ENCODE results near the gene CLEC14A. TPM values are rescaled to one million over a fixed set of nuclear protein-coding genes. Genes with fewer than 3 reads are reported as not detected.

CLEC14A gene
- total RNA-seq, 1 donor from 2014 or later: not detected

DNA sequence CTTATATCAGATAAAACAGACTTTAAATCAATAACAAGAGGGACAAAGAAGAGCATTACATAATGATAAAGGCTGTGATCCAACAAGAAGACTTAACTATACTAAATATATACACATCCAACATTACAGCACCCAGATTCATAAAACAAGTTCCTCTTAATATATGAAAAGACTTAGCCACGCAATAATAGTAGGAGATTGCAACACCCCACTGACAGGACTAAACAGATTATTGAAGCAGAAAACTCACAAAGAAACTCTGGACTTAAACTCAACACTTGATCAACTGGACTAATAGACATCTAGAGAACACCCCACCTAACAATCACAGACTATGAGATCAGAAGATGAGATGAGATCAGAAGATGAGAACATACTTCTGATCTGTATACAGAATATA, 5.7 kb upstream of the CLEC14A start:
- Histone ChIP-seq H3K9me3 (ENCODE audit: low read depth) (no peaks in the 10 kb centered on the region), H3K4me2 (no peak overlapping the region), H3K27me3 (peaks cover 45% of the 10 kb centered on the region), H3F3A (ENCODE audit: low read depth) (no peaks in the 10 kb centered on the region), H4K20me1 (ENCODE audit: low read depth) (no peaks in the 10 kb centered on the region), H2AFZ (replicated peaks) (no peak overlapping the region), H3K9ac (no peak overlapping the region), H3K4me3 (no peak overlapping the region), H3K36me3 (no peaks in the 10 kb centered on the region), H3K79me2 (ENCODE audit: low read depth) (no peaks in the 10 kb centered on the region), H3K4me1 (no peaks in the 10 kb centered on the region), H3K27ac (no peak overlapping the region)
- no peak overlapping the region for H3K27ac Mint-ChIP-seq
- H3K27me3 Mint-ChIP-seq (ENCODE audit: insufficient read depth, low read depth): peaks cover 2% of the 10 kb centered on the region
- H3K4me3 Mint-ChIP-seq: no peak overlapping the region
- no peaks in the 10 kb centered on the region for H3K4me1 Mint-ChIP-seq
- peaks cover 13% of the 10 kb centered on the region for H3K9me3 Mint-ChIP-seq
- no peak for DNase-seq (ENCODE audit: low spot score)
- TF ChIP-seq EZH2 (IDR thresholded peaks at IDR 0.05) (no peak), EZH2phosphoT487 (IDR thresholded peaks at IDR 0.05) (no peak)
- TF ChIP-seq, protein P1, sequence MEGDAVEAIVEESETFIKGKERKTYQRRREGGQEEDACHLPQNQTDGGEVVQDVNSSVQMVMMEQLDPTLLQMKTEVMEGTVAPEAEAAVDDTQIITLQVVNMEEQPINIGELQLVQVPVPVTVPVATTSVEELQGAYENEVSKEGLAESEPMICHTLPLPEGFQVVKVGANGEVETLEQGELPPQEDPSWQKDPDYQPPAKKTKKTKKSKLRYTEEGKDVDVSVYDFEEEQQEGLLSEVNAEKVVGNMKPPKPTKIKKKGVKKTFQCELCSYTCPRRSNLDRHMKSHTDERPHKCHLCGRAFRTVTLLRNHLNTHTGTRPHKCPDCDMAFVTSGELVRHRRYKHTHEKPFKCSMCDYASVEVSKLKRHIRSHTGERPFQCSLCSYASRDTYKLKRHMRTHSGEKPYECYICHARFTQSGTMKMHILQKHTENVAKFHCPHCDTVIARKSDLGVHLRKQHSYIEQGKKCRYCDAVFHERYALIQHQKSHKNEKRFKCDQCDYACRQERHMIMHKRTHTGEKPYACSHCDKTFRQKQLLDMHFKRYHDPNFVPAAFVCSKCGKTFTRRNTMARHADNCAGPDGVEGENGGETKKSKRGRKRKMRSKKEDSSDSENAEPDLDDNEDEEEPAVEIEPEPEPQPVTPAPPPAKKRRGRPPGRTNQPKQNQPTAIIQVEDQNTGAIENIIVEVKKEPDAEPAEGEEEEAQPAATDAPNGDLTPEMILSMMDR (IDR thresholded peaks at IDR 0.05): no peak
- no peaks in the 10 kb centered on the region for H3K36me3 Mint-ChIP-seq

DNA sequence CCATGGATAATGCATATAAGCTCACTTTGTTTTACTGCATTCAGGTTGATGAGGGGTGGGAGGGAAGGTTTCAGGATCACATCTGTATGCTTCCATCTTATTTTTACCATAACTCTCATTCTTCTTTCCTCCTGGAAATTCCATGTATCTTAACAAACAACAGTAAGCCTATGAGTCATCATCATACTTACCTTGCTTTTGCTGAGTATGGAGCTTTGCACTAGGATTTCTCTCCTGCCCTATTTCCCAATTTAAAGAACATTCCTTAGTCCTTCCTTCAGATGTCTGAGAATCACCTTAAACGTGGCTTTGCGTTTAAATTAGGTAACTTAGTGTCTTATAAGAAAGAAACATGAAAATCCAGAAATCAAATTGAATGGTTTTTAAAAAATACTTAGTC, 1.6 kb upstream of the CLEC14A start:
- H3K9ac ChIP-seq: no peak overlapping the region
- no peaks in the 10 kb centered on the region for H3K36me3 Mint-ChIP-seq
- H3K9me3 ChIP-seq (ENCODE audit: low read depth): no peaks in the 10 kb centered on the region
- no peak for DNase-seq (ENCODE audit: low spot score)
- peaks cover 6% of the 10 kb centered on the region for H3K9me3 Mint-ChIP-seq
- no peak overlapping the region for H3K4me3 Mint-ChIP-seq
- TF ChIP-seq, protein P1 (IDR thresholded peaks at IDR 0.05): no peak
- no peak for TF ChIP-seq EZH2 (IDR thresholded peaks at IDR 0.05)
- no peak for TF ChIP-seq EZH2phosphoT487 (IDR thresholded peaks at IDR 0.05)
- peaks cover 85% of the 10 kb centered on the region for H3K27me3 ChIP-seq
- H3F3A ChIP-seq (ENCODE audit: low read depth): no peaks in the 10 kb centered on the region
- H3K36me3 ChIP-seq: no peaks in the 10 kb centered on the region
- H3K4me2 ChIP-seq: no peak overlapping the region
- H3K79me2 ChIP-seq (ENCODE audit: low read depth): no peaks in the 10 kb centered on the region
- no peak overlapping the region for H3K27ac ChIP-seq
- H3K4me3 ChIP-seq: no peak overlapping the region
- no peaks in the 10 kb centered on the region for H4K20me1 ChIP-seq (ENCODE audit: low read depth)
- H3K4me1 Mint-ChIP-seq: no peaks in the 10 kb centered on the region
- peaks cover 22% of the 10 kb centered on the region for H3K27me3 Mint-ChIP-seq (ENCODE audit: insufficient read depth, low read depth)
- H2AFZ ChIP-seq (replicated peaks): no peak overlapping the region
- H3K4me1 ChIP-seq: no peaks in the 10 kb centered on the region
- no peak overlapping the region for H3K27ac Mint-ChIP-seq

DNA sequence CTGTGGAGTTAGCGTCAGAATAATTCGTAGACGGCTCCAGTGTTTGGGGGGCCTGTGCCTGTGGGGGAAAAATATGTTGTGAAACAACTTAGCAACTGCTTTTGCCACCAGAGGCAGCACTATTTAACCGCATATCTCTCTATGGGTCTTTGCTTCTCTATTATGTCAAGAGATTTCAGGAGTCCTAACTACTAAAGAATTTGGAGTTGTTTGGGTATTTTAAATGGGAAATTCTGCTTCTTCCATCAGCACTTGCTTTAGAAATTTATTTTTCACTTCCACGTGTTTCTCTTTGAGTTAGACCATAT, 594 bp upstream of the CLEC14A start:
- Histone ChIP-seq H2AFZ (replicated peaks) (peak overlapping the region; percentile 96), H3K9me3 (ENCODE audit: low read depth) (no peaks in the 10 kb centered on the region), H3K27ac (no peak overlapping the region), H3K27me3 (peaks cover 85% of the 10 kb centered on the region), H4K20me1 (ENCODE audit: low read depth) (no peaks in the 10 kb centered on the region), H3K4me2 (peak overlapping the region; percentile 84), H3K4me1 (no peaks in the 10 kb centered on the region), H3K36me3 (no peaks in the 10 kb centered on the region), H3K4me3 (peak overlapping the region; percentile 55), H3K9ac (no peak overlapping the region), H3K79me2 (ENCODE audit: low read depth) (no peaks in the 10 kb centered on the region), H3F3A (ENCODE audit: low read depth) (no peaks in the 10 kb centered on the region)
- DNase-seq (ENCODE audit: low spot score): peak; percentile 31
- peaks cover 22% of the 10 kb centered on the region for H3K27me3 Mint-ChIP-seq (ENCODE audit: insufficient read depth, low read depth)
- TF ChIP-seq, protein P1 (IDR thresholded peaks at IDR 0.05): peak; percentile 34
- no peak for TF ChIP-seq EZH2 (IDR thresholded peaks at IDR 0.05)
- no peak for TF ChIP-seq EZH2phosphoT487 (IDR thresholded peaks at IDR 0.05)
- no peaks in the 10 kb centered on the region for H3K9me3 Mint-ChIP-seq
- peak overlapping the region; percentile 72 for H3K4me3 Mint-ChIP-seq
- no peak overlapping the region for H3K27ac Mint-ChIP-seq
- H3K4me1 Mint-ChIP-seq: no peaks in the 10 kb centered on the region
- no peaks in the 10 kb centered on the region for H3K36me3 Mint-ChIP-seq

DNA sequence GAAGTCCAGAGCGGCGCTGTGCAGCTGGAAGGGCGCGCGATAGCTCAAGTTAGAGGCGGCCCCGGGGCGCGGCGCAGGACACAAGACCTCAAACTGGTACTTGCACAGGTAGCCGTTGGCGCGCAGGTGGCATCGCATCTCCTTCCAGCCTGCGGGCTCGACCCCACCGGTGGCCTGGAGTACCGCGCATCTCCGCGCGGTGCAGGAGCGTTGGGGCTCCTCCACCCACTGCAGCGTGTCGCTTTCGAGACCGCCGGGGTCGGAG, 553 bp downstream of the CLEC14A start:
- Histone ChIP-seq H3K4me3 (peak overlapping the region; percentile 55), H3K27ac (no peak overlapping the region), H3K27me3 (peaks cover 83% of the 10 kb centered on the region), H3K79me2 (ENCODE audit: low read depth) (no peaks in the 10 kb centered on the region), H3K4me2 (peak overlapping the region; percentile 84), H3K9ac (no peak overlapping the region), H3F3A (ENCODE audit: low read depth) (no peaks in the 10 kb centered on the region), H3K36me3 (no peaks in the 10 kb centered on the region), H4K20me1 (ENCODE audit: low read depth) (no peaks in the 10 kb centered on the region), H3K4me1 (no peaks in the 10 kb centered on the region), H2AFZ (replicated peaks) (peak overlapping the region; percentile 96), H3K9me3 (ENCODE audit: low read depth) (no peaks in the 10 kb centered on the region)
- Mint-ChIP-seq H3K4me3 (peak overlapping the region; percentile 69), H3K36me3 (no peaks in the 10 kb centered on the region), H3K9me3 (no peaks in the 10 kb centered on the region), H3K27me3 (ENCODE audit: insufficient read depth, low read depth) (peaks cover 21% of the 10 kb centered on the region), H3K4me1 (no peaks in the 10 kb centered on the region), H3K27ac (no peak overlapping the region)
- TF ChIP-seq EZH2phosphoT487 (IDR thresholded peaks at IDR 0.05): no peak
- TF ChIP-seq EZH2 (IDR thresholded peaks at IDR 0.05): peak; percentile 87
- TF ChIP-seq, protein P1 (IDR thresholded peaks at IDR 0.05): peak; percentile 14
- no peak for DNase-seq (ENCODE audit: low spot score)

All from neural progenitor cell (in vitro differentiated cells).